NCI-H345 treated with DMSO at 0.1 percent for 48 hours (cell line): ENCODE measurements around the gene SLC24A3.

Experiments
- DNase-seq: peaks from one replicate; lab custom pipeline; 2025; ENCODE audit not compliant: unreplicated experiment; lab: John Stamatoyannopoulos, UW

SLC24A3 gene

GRCh38 chr20:19269737-19270340, 57.4 kb downstream of the SLC24A3 start:
- no peak for DNase-seq

- no peak for DNase-seq
Measured at GRCh38 chr20:19271879-19272651, 59.6 kb downstream of the SLC24A3 start.

GRCh38 chr20:19272976-19273654, 60.7 kb downstream of the SLC24A3 start:
- no peak for DNase-seq

GRCh38 chr20:19274001-19274400, 61.6 kb downstream of the SLC24A3 start:
- no peak for DNase-seq

GRCh38 chr20:19274412-19275015, 62.1 kb downstream of the SLC24A3 start:
- DNase-seq = no peak

- DNase-seq = no peak
Measured at GRCh38 chr20:19275038-19275629, 62.7 kb downstream of the SLC24A3 start.

GRCh38 chr20:19275630-19276071, 63.2 kb downstream of the SLC24A3 start:
- DNase-seq = peak; percentile 55

GRCh38 chr20:19277381-19277780, 64.9 kb downstream of the SLC24A3 start:
- no peak for DNase-seq

- no peak for DNase-seq
Measured at GRCh38 chr20:19283490-19284025, 71.1 kb downstream of the SLC24A3 start.

- DNase-seq = no peak
Measured at GRCh38 chr20:19284400-19285178, 72.1 kb downstream of the SLC24A3 start.

GRCh38 chr20:19285436-19285835, 73.0 kb downstream of the SLC24A3 start:
- no peak for DNase-seq

GRCh38 chr20:19288061-19288460, 75.6 kb downstream of the SLC24A3 start:
- no peak for DNase-seq

- DNase-seq = no peak
Measured at GRCh38 chr20:19288636-19289035, 76.2 kb downstream of the SLC24A3 start.

GRCh38 chr20:19289451-19289850, 77.0 kb downstream of the SLC24A3 start:
- no peak for DNase-seq

- DNase-seq = no peak
Measured at GRCh38 chr20:19291024-19291817, 78.8 kb downstream of the SLC24A3 start.

- DNase-seq = no peak
Measured at GRCh38 chr20:19291818-19292132, 79.3 kb downstream of the SLC24A3 start.

- no peak for DNase-seq
Measured at GRCh38 chr20:19292254-19292653, 79.8 kb downstream of the SLC24A3 start.

- DNase-seq = no peak
Measured at GRCh38 chr20:19295076-19295475, 82.6 kb downstream of the SLC24A3 start.

- DNase-seq = no peak
Measured at GRCh38 chr20:19298652-19299051, 86.2 kb downstream of the SLC24A3 start.

GRCh38 chr20:19300395-19300794, 88.0 kb downstream of the SLC24A3 start:
- DNase-seq = no peak
